PC-9 (cell line): ENCODE results near the gene DACH2.

Source experiments
- EZH2 ChIP-seq: fragments of 200-600 bp; sonication (generic); IDR thresholded peaks from 2 replicates; pipeline ENCODE4 v1.8.0; 2017; ENCODE audit warnings: antibody characterized with exemption, low read depth
- TF ChIP-seq, protein P1 (sequence below): fragments of 200-600 bp; sonication (generic); conservative IDR thresholded peaks from 2 replicates; pipeline ENCODE4 v1.6.1; 2017; ENCODE audit warnings: mixed run types, antibody characterized with exemption, mild to moderate bottlenecking, moderate library complexity

DNA sequence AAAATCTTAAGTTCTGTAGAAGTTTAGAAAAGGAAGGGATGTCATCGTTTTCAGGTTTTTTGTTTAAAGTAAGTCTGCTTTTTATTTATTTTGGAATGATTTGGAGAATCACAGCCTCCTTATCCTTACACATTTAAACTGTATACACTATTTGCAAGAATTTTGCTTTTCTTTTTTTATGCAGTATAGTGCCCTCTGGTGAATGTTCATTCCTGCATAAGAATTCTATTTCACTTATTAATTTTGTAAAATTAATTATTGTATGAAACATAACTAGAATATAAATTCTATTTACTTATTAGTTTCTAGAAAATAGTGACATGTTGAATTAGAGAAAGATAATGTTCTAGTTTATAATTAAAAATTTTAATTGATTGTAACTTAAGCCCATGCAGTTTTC lies 44.6 kb downstream of the DACH2 start:
- TF ChIP-seq, protein P1, sequence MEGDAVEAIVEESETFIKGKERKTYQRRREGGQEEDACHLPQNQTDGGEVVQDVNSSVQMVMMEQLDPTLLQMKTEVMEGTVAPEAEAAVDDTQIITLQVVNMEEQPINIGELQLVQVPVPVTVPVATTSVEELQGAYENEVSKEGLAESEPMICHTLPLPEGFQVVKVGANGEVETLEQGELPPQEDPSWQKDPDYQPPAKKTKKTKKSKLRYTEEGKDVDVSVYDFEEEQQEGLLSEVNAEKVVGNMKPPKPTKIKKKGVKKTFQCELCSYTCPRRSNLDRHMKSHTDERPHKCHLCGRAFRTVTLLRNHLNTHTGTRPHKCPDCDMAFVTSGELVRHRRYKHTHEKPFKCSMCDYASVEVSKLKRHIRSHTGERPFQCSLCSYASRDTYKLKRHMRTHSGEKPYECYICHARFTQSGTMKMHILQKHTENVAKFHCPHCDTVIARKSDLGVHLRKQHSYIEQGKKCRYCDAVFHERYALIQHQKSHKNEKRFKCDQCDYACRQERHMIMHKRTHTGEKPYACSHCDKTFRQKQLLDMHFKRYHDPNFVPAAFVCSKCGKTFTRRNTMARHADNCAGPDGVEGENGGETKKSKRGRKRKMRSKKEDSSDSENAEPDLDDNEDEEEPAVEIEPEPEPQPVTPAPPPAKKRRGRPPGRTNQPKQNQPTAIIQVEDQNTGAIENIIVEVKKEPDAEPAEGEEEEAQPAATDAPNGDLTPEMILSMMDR, result no peak
- TF ChIP-seq EZH2, result no peak
